Hepatocyte (in vitro differentiated cells): ENCODE data around the gene PTPRN2. TPM values are rescaled to one million over a fixed set of nuclear protein-coding genes. Genes with fewer than 3 reads are reported as not detected.

ENCODE experiments used
- DNase-seq: peaks from one replicate; pipeline ENCODE4 v3.0.0-alpha.2; 2016; ENCODE audit warnings: low spot score
- H2AFZ ChIP-seq: fragments of 200-600 bp; sonication (generic); 2 replicates; pipeline ENCODE4 v1.6.0; 2016; ENCODE audit warnings: antibody characterized with exemption, mild to moderate bottlenecking
- H3K27ac ChIP-seq: fragments of 200-600 bp; sonication (generic); 2 replicates; pipeline ENCODE4 v1.5.1; 2016; ENCODE audit warnings: mild to moderate bottlenecking
- H3K27me3 ChIP-seq: fragments of 200-600 bp; sonication (generic); 2 replicates; pipeline ENCODE4 v1.6.1; 2016
- H3K36me3 ChIP-seq: fragments of 200-600 bp; sonication (generic); replicated peaks from 2 replicates; pipeline ENCODE4 v1.5.1; 2016; ENCODE audit warnings: low read depth; ENCODE audit not compliant: insufficient read depth
- H3K4me1 ChIP-seq: fragments of 200-600 bp; sonication (generic); 2 replicates; pipeline ENCODE4 v1.5.1; 2016; ENCODE audit warnings: mild to moderate bottlenecking, moderate library complexity; ENCODE audit not compliant: insufficient read depth
- H3K4me2 ChIP-seq: fragments of 200-600 bp; sonication (generic); 2 replicates; pipeline ENCODE4 v1.6.0; 2016
- H3K4me3 ChIP-seq: fragments of 200-600 bp; sonication (generic); 2 replicates; pipeline ENCODE4 v1.5.1; 2016; ENCODE audit warnings: mild to moderate bottlenecking
- H3K79me2 ChIP-seq: fragments of 200-600 bp; sonication (generic); 2 replicates; pipeline ENCODE4 v1.6.0; 2017; ENCODE audit warnings: mild to moderate bottlenecking
- H3K9me2 ChIP-seq: fragments of 200-600 bp; sonication (generic); replicated peaks from 2 replicates; pipeline ENCODE4 v1.6.0; 2017; ENCODE audit warnings: mild to moderate bottlenecking; ENCODE audit not compliant: insufficient read depth
- H3K9me3 ChIP-seq: fragments of 200-600 bp; sonication (generic); 2 replicates; pipeline ENCODE4 v1.5.1; 2016; ENCODE audit warnings: low read depth, mild to moderate bottlenecking
- H4K20me1 ChIP-seq: fragments of 200-600 bp; sonication (generic); 2 replicates; pipeline ENCODE4 v1.6.0; 2016; ENCODE audit warnings: mild to moderate bottlenecking; ENCODE audit not compliant: insufficient read depth, poor library complexity, severe bottlenecking
- EZH2 ChIP-seq: fragments of 200-600 bp; sonication (generic); IDR thresholded peaks from 2 replicates; pipeline ENCODE4 v1.6.1; 2016; ENCODE audit warnings: antibody characterized with exemption, mild to moderate bottlenecking, borderline replicate concordance
- EZH2phosphoT487 ChIP-seq: fragments of 200-600 bp; sonication (generic); IDR thresholded peaks from one replicate; pipeline ENCODE4 v1.6.1; 2018; ENCODE audit warnings: antibody characterized with exemption, mild to moderate bottlenecking, low read depth, moderate library complexity; ENCODE audit not compliant: unreplicated experiment, severe bottlenecking
- WGBS: methylation state at CpG from one replicate; pipeline ENCODE4 v1.1.6; 2016; ENCODE audit warnings: low lambda C conversion rate; ENCODE audit errors: missing lambda C conversion rate; 5-methylcytosine and 5-hydroxymethylcytosine counted together
- polyA plus RNA-seq: library from polyadenylated mRNA; unstranded; fragments of >200 nt; fragmentation: Nextera tagmentation; extraction: Ambion mirVana; gene quantifications from 2 replicates; pipeline ENCODE4 v1.2.1, GENCODE V29; 2016
- total RNA-seq: library from RNA; depleted of rRNA; stranded (reverse); fragments of >200 nt; gene quantifications from 2 replicates; pipeline ENCODE4 v1.2.3, GENCODE V29; 2014
- TF ChIP-seq, protein P1 (sequence below): fragments of 200-600 bp; sonication (generic); IDR thresholded peaks from 2 replicates; pipeline ENCODE4 v1.5.1; 2016; ENCODE audit warnings: antibody characterized with exemption, mild to moderate bottlenecking; ENCODE audit not compliant: poor library complexity

Gene PTPRN2
- total and polyA plus RNA-seq, 2 experiments from 2014 or later = 2.1 to 3.3 TPM

DNA sequence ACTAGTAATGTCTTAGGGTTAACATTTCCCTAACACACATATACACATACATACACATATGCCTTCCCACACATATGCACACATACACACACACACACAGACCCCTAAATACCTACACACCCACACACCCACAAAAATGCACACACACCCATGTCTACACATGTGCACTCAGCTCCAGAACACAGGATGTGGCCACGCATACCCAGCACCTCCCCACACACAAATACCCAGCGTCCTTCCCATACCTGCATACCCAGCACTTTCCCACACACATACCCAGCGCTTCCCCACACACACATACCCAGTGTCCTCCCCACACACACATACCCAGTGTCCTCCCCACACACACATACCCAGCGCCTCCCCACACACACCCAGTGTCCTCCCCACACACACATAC, 715.9 kb downstream of the PTPRN2 start:
- Histone ChIP-seq H3K4me3 (no peak overlapping the region), H3K4me1 (no peaks in the 10 kb centered on the region), H3K9me3 (no peaks in the 10 kb centered on the region), H3K27ac (no peak overlapping the region), H2AFZ (no peak overlapping the region), H3K79me2 (no peaks in the 10 kb centered on the region), H3K27me3 (no peaks in the 10 kb centered on the region), H3K9me2 (no peaks in the 10 kb centered on the region), H3K36me3 (no peaks in the 10 kb centered on the region), H4K20me1 (no peaks in the 10 kb centered on the region), H3K4me2 (no peak overlapping the region)
- TF ChIP-seq, protein P1, sequence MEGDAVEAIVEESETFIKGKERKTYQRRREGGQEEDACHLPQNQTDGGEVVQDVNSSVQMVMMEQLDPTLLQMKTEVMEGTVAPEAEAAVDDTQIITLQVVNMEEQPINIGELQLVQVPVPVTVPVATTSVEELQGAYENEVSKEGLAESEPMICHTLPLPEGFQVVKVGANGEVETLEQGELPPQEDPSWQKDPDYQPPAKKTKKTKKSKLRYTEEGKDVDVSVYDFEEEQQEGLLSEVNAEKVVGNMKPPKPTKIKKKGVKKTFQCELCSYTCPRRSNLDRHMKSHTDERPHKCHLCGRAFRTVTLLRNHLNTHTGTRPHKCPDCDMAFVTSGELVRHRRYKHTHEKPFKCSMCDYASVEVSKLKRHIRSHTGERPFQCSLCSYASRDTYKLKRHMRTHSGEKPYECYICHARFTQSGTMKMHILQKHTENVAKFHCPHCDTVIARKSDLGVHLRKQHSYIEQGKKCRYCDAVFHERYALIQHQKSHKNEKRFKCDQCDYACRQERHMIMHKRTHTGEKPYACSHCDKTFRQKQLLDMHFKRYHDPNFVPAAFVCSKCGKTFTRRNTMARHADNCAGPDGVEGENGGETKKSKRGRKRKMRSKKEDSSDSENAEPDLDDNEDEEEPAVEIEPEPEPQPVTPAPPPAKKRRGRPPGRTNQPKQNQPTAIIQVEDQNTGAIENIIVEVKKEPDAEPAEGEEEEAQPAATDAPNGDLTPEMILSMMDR = no peak
- TF ChIP-seq EZH2 (no peak), EZH2phosphoT487 (no peak)
- 100% methylated on average over 3 of the region's 4 CpGs for WGBS
- no peak for DNase-seq

DNA sequence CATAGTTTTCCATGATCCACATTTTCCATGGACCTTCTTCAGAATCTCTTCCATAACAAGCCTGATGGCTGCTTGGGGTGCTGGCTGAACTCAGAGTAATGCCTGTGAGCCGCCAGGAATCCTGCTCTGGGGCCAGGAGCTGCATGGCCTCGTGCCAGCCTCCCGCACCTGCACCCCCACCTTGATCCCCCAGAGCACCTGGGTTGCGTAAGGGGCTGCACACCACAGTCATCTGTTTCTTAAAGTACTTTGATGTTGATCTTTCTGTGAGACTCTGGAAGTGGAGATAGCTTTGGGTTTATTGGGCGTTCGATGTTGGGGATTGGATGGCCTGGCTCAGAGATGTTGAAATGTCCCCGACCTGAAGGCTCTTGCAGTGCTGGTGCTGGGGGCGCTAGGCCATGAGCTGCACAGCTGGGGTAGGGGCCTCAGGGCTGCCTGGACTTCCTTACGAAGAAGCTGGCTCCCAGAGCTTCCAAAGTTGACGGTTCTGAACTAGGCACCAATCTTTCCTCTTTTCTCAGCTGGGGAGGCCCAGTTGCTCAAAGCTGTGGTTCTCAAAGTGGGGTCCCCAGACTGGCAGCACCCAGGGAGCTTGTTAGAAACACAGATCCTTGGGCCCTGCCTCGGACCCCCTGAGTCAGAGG, 716.9 kb downstream of the PTPRN2 start:
- no peak overlapping the region for H3K27ac ChIP-seq
- H3K4me1 ChIP-seq = no peaks in the 10 kb centered on the region
- no peaks in the 10 kb centered on the region for H3K9me3 ChIP-seq
- H3K4me3 ChIP-seq = no peak overlapping the region
- 82% methylated on average over 11 of the region's 11 CpGs for WGBS
- H3K36me3 ChIP-seq = no peaks in the 10 kb centered on the region
- no peak overlapping the region for H3K4me2 ChIP-seq
- no peaks in the 10 kb centered on the region for H3K27me3 ChIP-seq
- no peak overlapping the region for H2AFZ ChIP-seq
- no peaks in the 10 kb centered on the region for H3K9me2 ChIP-seq
- no peaks in the 10 kb centered on the region for H3K79me2 ChIP-seq
- no peaks in the 10 kb centered on the region for H4K20me1 ChIP-seq
- TF ChIP-seq EZH2 (no peak), EZH2phosphoT487 (no peak)
- TF ChIP-seq, protein P1 = no peak
- DNase-seq = no peak

DNA sequence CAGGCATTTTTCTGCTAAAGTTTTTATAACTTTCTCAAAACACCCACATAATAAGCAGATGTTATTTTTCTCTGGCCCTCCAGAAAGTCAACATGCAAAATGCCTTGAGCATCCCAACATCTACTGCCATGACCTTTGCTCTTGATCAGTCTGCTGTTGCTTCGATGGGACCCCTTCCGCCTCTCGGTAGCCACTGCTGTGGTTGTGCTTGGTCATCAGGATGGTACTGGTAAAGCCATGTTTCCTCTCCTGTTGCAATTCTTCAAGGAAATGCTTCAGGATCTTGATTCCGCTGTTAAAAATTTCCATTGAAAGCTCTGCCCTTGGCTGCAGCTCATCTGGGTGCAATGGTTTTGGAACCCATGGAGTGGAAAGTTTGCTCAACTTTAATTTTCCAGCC, 717.8 kb downstream of the PTPRN2 start:
- DNase-seq = no peak
- 99% methylated on average over 4 of the region's 4 CpGs for WGBS
- Histone ChIP-seq H3K4me3 (no peak overlapping the region), H2AFZ (no peak overlapping the region), H3K4me2 (no peak overlapping the region), H3K27me3 (no peaks in the 10 kb centered on the region), H3K36me3 (no peaks in the 10 kb centered on the region), H3K27ac (no peak overlapping the region), H3K4me1 (no peaks in the 10 kb centered on the region), H3K79me2 (no peaks in the 10 kb centered on the region), H4K20me1 (no peaks in the 10 kb centered on the region), H3K9me2 (no peaks in the 10 kb centered on the region), H3K9me3 (no peaks in the 10 kb centered on the region)
- TF ChIP-seq EZH2 = no peak
- TF ChIP-seq EZH2phosphoT487 = no peak
- TF ChIP-seq, protein P1 = no peak
